Prostate gland (tissue), 2 donors: ENCODE results near the gene MARCHF4.

Experiments used
- POLR2A ChIP-seq: fragments of 450-650 bp; IDR thresholded peaks from one replicate; pipeline ENCODE4 v1.6.1; 2016; ENCODE audit warnings: antibody characterized with exemption, mild to moderate bottlenecking
- POLR2AphosphoS5 ChIP-seq: sonication (generic); formaldehyde crosslinking; IDR thresholded peaks from one replicate; pipeline ENCODE4 v1.6.1; 2017; ENCODE audit warnings: antibody characterized with exemption
- TF ChIP-seq, protein P1 (sequence below), 4 experiments: fragments of 200-600 bp in 2 of 4; fragments of 450-650 bp in 2 of 4; sonication (generic) in 2 of 4; IDR thresholded peaks; 1 replicate in 3 of 4; 2 replicates in 1 of 4; pipeline ENCODE4 v1.5.1; 2016 to 2019; ENCODE audit warnings: antibody characterized with exemption in 4 of 4, mild to moderate bottlenecking in 2 of 4, moderate library complexity in 2 of 4

- no peak for TF ChIP-seq POLR2A
- TF ChIP-seq, protein P1, sequence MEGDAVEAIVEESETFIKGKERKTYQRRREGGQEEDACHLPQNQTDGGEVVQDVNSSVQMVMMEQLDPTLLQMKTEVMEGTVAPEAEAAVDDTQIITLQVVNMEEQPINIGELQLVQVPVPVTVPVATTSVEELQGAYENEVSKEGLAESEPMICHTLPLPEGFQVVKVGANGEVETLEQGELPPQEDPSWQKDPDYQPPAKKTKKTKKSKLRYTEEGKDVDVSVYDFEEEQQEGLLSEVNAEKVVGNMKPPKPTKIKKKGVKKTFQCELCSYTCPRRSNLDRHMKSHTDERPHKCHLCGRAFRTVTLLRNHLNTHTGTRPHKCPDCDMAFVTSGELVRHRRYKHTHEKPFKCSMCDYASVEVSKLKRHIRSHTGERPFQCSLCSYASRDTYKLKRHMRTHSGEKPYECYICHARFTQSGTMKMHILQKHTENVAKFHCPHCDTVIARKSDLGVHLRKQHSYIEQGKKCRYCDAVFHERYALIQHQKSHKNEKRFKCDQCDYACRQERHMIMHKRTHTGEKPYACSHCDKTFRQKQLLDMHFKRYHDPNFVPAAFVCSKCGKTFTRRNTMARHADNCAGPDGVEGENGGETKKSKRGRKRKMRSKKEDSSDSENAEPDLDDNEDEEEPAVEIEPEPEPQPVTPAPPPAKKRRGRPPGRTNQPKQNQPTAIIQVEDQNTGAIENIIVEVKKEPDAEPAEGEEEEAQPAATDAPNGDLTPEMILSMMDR (IDR thresholded peaks at IDR 0.05): no peak
- TF ChIP-seq POLR2AphosphoS5: no peak
These were observed 36.4 kb upstream of the MARCHF4 start for GRCh38 chr2:216408426-216409290.
